H1 (cell line): ENCODE results near the gene ZNF506. TPM values are rescaled to one million over a fixed set of nuclear protein-coding genes. Genes with fewer than 3 reads are reported as not detected.

Source experiments
- CTCF ChIA-PET: fragments of 300-600 bp; sonication (Branson Sonifier 250); formaldehyde crosslinking; loops from one replicate; lab custom pipeline; 2021; ENCODE audit not compliant: partially characterized antibody; lab: Charles Lee
- POLR2A ChIA-PET: fragments of 300-600 bp; sonication (Branson Sonifier 250); formaldehyde crosslinking; loops from one replicate; lab custom pipeline; 2021; ENCODE audit warnings: inconsistent platforms; ENCODE audit not compliant: partially characterized antibody; lab: Charles Lee
- DNase-seq, 2 experiments: peaks; one replicate each; pipeline versions ENCODE4 v3.0.0 to v3.0.0-alpha.2; 2010 to 2022; ENCODE audit warnings: low spot score in 2 of 2, low read depth in 1 of 2, mixed read lengths in 1 of 2
- FAIRE-seq: peaks from 2 replicates; lab custom pipeline; 2011; peaks lifted over from hg19 to GRCh38; lab: Jason Lieb, UNC
- H2AFZ ChIP-seq: 2 replicates; pipeline ENCODE4 v1.8.1; 2012; ENCODE audit warnings: low read length, inconsistent platforms
- H2AK5ac ChIP-seq: 2 replicates; pipeline ENCODE4 v1.6.1; 2013; ENCODE audit warnings: low read depth, low read length
- H2BK120ac ChIP-seq: replicated peaks from 2 replicates; pipeline ENCODE3; 2013; ENCODE audit warnings: low read depth, low read length, inconsistent platforms
- H2BK12ac ChIP-seq: 2 replicates; pipeline ENCODE4 v1.6.1; 2013; ENCODE audit warnings: low read depth, low read length
- H2BK15ac ChIP-seq: 2 replicates; pipeline ENCODE4 v1.6.1; 2013; ENCODE audit warnings: low read length
- H2BK20ac ChIP-seq: 2 replicates; pipeline ENCODE4 v1.6.1; 2013; ENCODE audit warnings: low read length
- H2BK5ac ChIP-seq: 2 replicates; pipeline ENCODE4 v1.6.1; 2013; ENCODE audit warnings: low read depth, low read length
- H3K14ac ChIP-seq: 2 replicates; pipeline ENCODE4 v1.6.1; 2013; ENCODE audit warnings: inconsistent platforms; ENCODE audit not compliant: insufficient read length
- H3K18ac ChIP-seq: 2 replicates; pipeline ENCODE4 v1.6.1; 2013; ENCODE audit warnings: low read length; ENCODE audit errors: extremely low read depth
- H3K23ac ChIP-seq: 2 replicates; pipeline ENCODE4 v1.6.1; 2013; ENCODE audit warnings: inconsistent platforms; ENCODE audit not compliant: insufficient read length
- H3K23me2 ChIP-seq: 2 replicates; pipeline ENCODE4 v1.6.1; 2013; ENCODE audit warnings: low read depth, low read length
- H3K27ac ChIP-seq: 2 replicates; pipeline ENCODE4 v1.6.1; 2011; ENCODE audit warnings: low read depth, low read length, inconsistent platforms
- H3K27me3 ChIP-seq, 4 experiments: replicated peaks in 1 of 4; 1 replicate in 1 of 4; 2 replicates in 3 of 4; pipeline versions ENCODE4 v1.6.1 to v1.8.1; 2011 to 2013; ENCODE audit warnings: low read length in 3 of 4, mild to moderate bottlenecking in 3 of 4, inconsistent platforms in 2 of 4, mixed read lengths in 2 of 4, moderate library complexity in 1 of 4; ENCODE audit not compliant: control insufficient read depth in 3 of 4, insufficient read depth in 3 of 4; ENCODE audit errors: extremely low read depth in 1 of 4
- H3K36me3 ChIP-seq, 4 experiments: 2 replicates each; pipeline versions ENCODE4 v1.6.1 to v1.8.1; 2011 to 2013; ENCODE audit warnings: mild to moderate bottlenecking in 4 of 4, low read length in 3 of 4, moderate library complexity in 2 of 4, control low read depth in 1 of 4, inconsistent platforms in 1 of 4; ENCODE audit not compliant: insufficient read depth in 4 of 4, control insufficient read depth in 2 of 4
- H3K4ac ChIP-seq: replicated peaks from 2 replicates; pipeline ENCODE3; 2013; ENCODE audit warnings: low read length, low read depth, mixed read lengths, inconsistent platforms; ENCODE audit not compliant: insufficient read length
- H3K4me1 ChIP-seq, 4 experiments: replicated peaks in 1 of 4; 1 replicate in 1 of 4; 2 replicates in 3 of 4; pipeline versions ENCODE4 v1.6.1 to v1.8.1; 2011 to 2013; ENCODE audit warnings: low read length in 3 of 4, inconsistent platforms in 2 of 4, mixed read lengths in 1 of 4; ENCODE audit not compliant: insufficient read depth in 4 of 4, control insufficient read depth in 3 of 4
- H3K4me2 ChIP-seq, 2 experiments: 2 replicates each; pipeline versions ENCODE4 v1.6.1 to v1.8.1; 2011 to 2013; ENCODE audit warnings: low read depth in 2 of 2, low read length in 2 of 2, control low read depth in 1 of 2, inconsistent platforms in 1 of 2, mild to moderate bottlenecking in 1 of 2; ENCODE audit not compliant: insufficient read depth in 1 of 2
- H3K4me3 ChIP-seq, 4 experiments: fragments of 200-600, 300-600 bp in 1 of 4; sonication (generic), shearing (Covaris generic), sonication (Bioruptor Twin) in 1 of 4; 2 replicates each; pipeline versions ENCODE4 v1.5.1 to v1.8.1; 2011 to 2016; ENCODE audit warnings: low read length in 4 of 4, low read depth in 3 of 4, control low read depth in 2 of 4, inconsistent platforms in 2 of 4, mild to moderate bottlenecking in 2 of 4, mixed read lengths in 1 of 4, moderate library complexity in 1 of 4; ENCODE audit not compliant: insufficient read depth in 2 of 4; ENCODE audit errors: extremely low read depth in 1 of 4
- H3K56ac ChIP-seq: replicated peaks from 2 replicates; pipeline ENCODE3; 2013; ENCODE audit warnings: low read depth, mild to moderate bottlenecking, mixed read lengths, low read length, inconsistent platforms; ENCODE audit not compliant: insufficient read length
- H3K79me1 ChIP-seq: 2 replicates; pipeline ENCODE4 v1.6.1; 2013; ENCODE audit warnings: low read depth, low read length, control low read depth
- H3K79me2 ChIP-seq, 2 experiments: 2 replicates each; pipeline versions ENCODE4 v1.6.1 to v1.8.1; 2012 to 2013; ENCODE audit warnings: low read length in 2 of 2, mild to moderate bottlenecking in 2 of 2, inconsistent platforms in 1 of 2; ENCODE audit not compliant: insufficient read depth in 2 of 2, control insufficient read depth in 1 of 2
- H3K9ac ChIP-seq, 4 experiments: replicated peaks in 1 of 4; 1 replicate in 1 of 4; 2 replicates in 3 of 4; pipeline versions ENCODE4 v1.6.1 to v1.8.1; 2011 to 2013; ENCODE audit warnings: low read depth in 3 of 4, low read length in 3 of 4, control low read depth in 2 of 4, mild to moderate bottlenecking in 2 of 4, moderate library complexity in 2 of 4, inconsistent platforms in 1 of 4; ENCODE audit errors: extremely low read depth in 1 of 4
- H3K9me3 ChIP-seq, 2 experiments: 2 replicates each; pipeline versions ENCODE4 v1.6.1 to v1.8.1; 2012 to 2013; ENCODE audit warnings: mild to moderate bottlenecking in 2 of 2, moderate library complexity in 2 of 2, control low read depth in 1 of 2, inconsistent platforms in 1 of 2, low read depth in 1 of 2, low read length in 1 of 2, mixed read lengths in 1 of 2; ENCODE audit not compliant: insufficient read depth in 2 of 2
- H4K20me1 ChIP-seq, 2 experiments: replicated peaks in 1 of 2; 2 replicates each; pipeline versions ENCODE3 to v1.8.1; 2011 to 2013; ENCODE audit warnings: inconsistent platforms in 2 of 2, low read length in 2 of 2, mild to moderate bottlenecking in 1 of 2; ENCODE audit not compliant: insufficient read depth in 2 of 2, control insufficient read depth in 1 of 2
- H4K5ac ChIP-seq: 2 replicates; pipeline ENCODE4 v1.6.1; 2013; ENCODE audit warnings: low read length, low read depth, mixed read lengths, inconsistent platforms; ENCODE audit not compliant: insufficient read length
- H4K8ac ChIP-seq: 2 replicates; pipeline ENCODE4 v1.8.0; 2013; ENCODE audit warnings: mild to moderate bottlenecking, moderate library complexity, low read length, inconsistent platforms; ENCODE audit not compliant: insufficient read depth; ENCODE audit errors: extremely low read depth
- H4K91ac ChIP-seq: replicated peaks from 2 replicates; pipeline ENCODE3; 2013; ENCODE audit warnings: low read length, mixed read lengths, inconsistent platforms; ENCODE audit not compliant: insufficient read length
- ASH2L ChIP-seq: fragments of 200-600, 300-600 bp; sonication (generic); IDR thresholded peaks from one replicate; pipeline ENCODE4 v1.7.1; 2017; ENCODE audit warnings: low read length
- NANOG ChIP-seq: IDR thresholded peaks from 2 replicates; pipeline ENCODE4 v1.6.1; 2011; ENCODE audit warnings: low read length, low read depth, mild to moderate bottlenecking, inconsistent platforms; ENCODE audit not compliant: insufficient read depth, poor library complexity, severe bottlenecking
- NRF1 ChIP-seq: IDR thresholded peaks from 2 replicates; pipeline ENCODE4 v1.6.1; 2011; ENCODE audit warnings: mild to moderate bottlenecking, low read depth, low read length, improper control_type of control experiment
- POU5F1 ChIP-seq: IDR thresholded peaks from 2 replicates; pipeline ENCODE4 v1.6.1; 2011; ENCODE audit warnings: low read depth, mild to moderate bottlenecking, low read length, moderate library complexity
- SAP30 ChIP-seq: fragments of 300-600 bp; sonication (generic); IDR thresholded peaks from 2 replicates; pipeline ENCODE4 v1.7.1; 2012; ENCODE audit warnings: low read length, moderate library complexity, mild to moderate bottlenecking, inconsistent platforms; ENCODE audit not compliant: insufficient read depth, insufficient replicate concordance
- TAF7 ChIP-seq: optimal IDR thresholded peaks from 2 replicates; pipeline ENCODE3; 2011; ENCODE audit warnings: low read depth, mild to moderate bottlenecking, inconsistent platforms, low read length, moderate library complexity, borderline replicate concordance
- ZNF274 ChIP-seq: IDR thresholded peaks from 2 replicates; pipeline ENCODE4 v1.7.0; 2012; ENCODE audit warnings: low read length, borderline replicate concordance; ENCODE audit errors: extremely low read depth
- polyA plus RNA-seq, 7 experiments: library from polyadenylated mRNA; depleted of rRNA in 3 of 7; stranded (reverse) in 5 of 7; unstranded in 2 of 7; fragments of >200 nt in 5 of 7; fragments of 200-250 nt in 2 of 7; gene quantifications; 1 replicate in 5 of 7; 2 replicates in 1 of 7; 4 replicates in 1 of 7; pipeline versions ENCODE4 v1.2.1 to v1.2.3, GENCODE V29; 2011 to 2013; ENCODE audit warnings: missing spikeins in 2 of 7, mixed read lengths in 2 of 7
- total RNA-seq: library from RNA; stranded (reverse); fragmentation: NEBNext Ultra II Directional; extraction: Animal tissue kit (Norgen Biotek cat#: 25700); gene quantifications from 2 replicates; pipeline ENCODE4 v1.2.1, GENCODE V29; 2021

The ZNF506 gene
- total and polyA plus RNA-seq, 2 of the 8 experiments (the other 6 are each of a cell fraction or from before 2014, with no cell fraction given): 4.5 to 8.3 TPM

DNA sequence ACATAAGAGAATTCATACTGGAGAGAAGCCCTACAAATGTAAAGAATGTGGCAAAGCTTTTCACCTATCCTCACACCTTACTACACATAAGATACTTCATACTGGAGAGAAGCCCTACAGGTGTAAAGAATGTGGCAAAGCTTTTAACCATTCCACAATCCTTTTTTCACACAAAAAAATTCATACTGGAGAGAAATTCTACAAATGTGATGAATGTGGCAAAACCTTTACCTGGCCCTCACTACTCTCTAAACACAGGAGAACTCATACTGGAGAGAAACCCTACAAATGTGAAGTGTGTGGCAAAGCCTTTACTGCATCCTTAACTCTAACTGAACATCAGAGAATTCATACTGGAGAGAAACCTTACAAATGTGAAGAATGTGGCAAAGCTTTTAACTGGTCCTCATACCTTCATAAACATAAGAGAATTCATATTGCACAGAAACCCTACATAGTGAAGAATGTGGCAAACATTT is 14.0 kb upstream of the ZNF506 start:
- no peak for FAIRE-seq
- CTCF ChIA-PET: interaction anchor here (0.8 kb wide), 1 partner anchor 283 kb away, joined by 3 read pairs; no protein-coding TSS in a partner anchor

More for the DNA sequence above, 14.0 kb upstream of the ZNF506 start:
- Histone ChIP-seq H3K9ac (no peak overlapping the region), H2BK5ac (no peak overlapping the region), H2BK20ac (no peak overlapping the region), H3K27me3 (no peaks in the 10 kb centered on the region), H3K27ac (no peak overlapping the region), H3K9me3 (peaks cover 20 to 38% of the 10 kb centered on the region in 2 experiments), H3K56ac (no peak overlapping the region), H3K4ac (no peak overlapping the region), H3K14ac (no peak overlapping the region), H4K20me1 (no peaks in the 10 kb centered on the region), H3K4me3 (no peak overlapping the region), H3K23me2 (no peaks in the 10 kb centered on the region), H3K18ac (no peak overlapping the region), H3K23ac (no peak overlapping the region), H3K36me3 (peaks cover 0 to 9% (median 0%) of the 10 kb centered on the region in 4 experiments; a peak in 1 of 8 replicates), H2BK12ac (no peak overlapping the region), H3K79me1 (no peaks in the 10 kb centered on the region)
- TF ChIP-seq POU5F1 (no peak), NANOG (no peak), ZNF274 (peak; percentile 96), SAP30 (no peak), NRF1 (no peak), TAF7 (no peak), ASH2L (no peak)
- TF ChIP-seq, all 59 proteins: peak for 1
- no peaks in the 10 kb centered on the region for H3K79me2 ChIP-seq
- POLR2A ChIA-PET: interaction anchor here (1.5 kb wide), 1 partner anchor 14 kb away, joined by 3 read pairs; the partner anchor contains the start of gene ZNF506
- no peaks in the 10 kb centered on the region for H3K4me1 ChIP-seq
- no peak overlapping the region for H4K5ac ChIP-seq
- H3K4me2 ChIP-seq: no peak overlapping the region
- no peak for DNase-seq
- no peak overlapping the region for H2AFZ ChIP-seq
- H2AK5ac ChIP-seq: no peak overlapping the region
- H4K8ac ChIP-seq: no peak overlapping the region
- H2BK120ac ChIP-seq: no peak overlapping the region
- H4K91ac ChIP-seq: no peak overlapping the region
- H2BK15ac ChIP-seq: no peak overlapping the region
